Osteocyte (in vitro differentiated cells): Measurements from ENCODE around the gene SYNDIG1. TPM values are rescaled to one million over a fixed set of nuclear protein-coding genes. Genes with fewer than 3 reads are reported as not detected.

Experiments used
- DNase-seq: peaks from one replicate; pipeline ENCODE4 v3.0.0; 2021; ENCODE audit warnings: mixed read lengths; ENCODE audit not compliant: unreplicated experiment; ENCODE audit errors: extremely low spot score
- H3K27ac Mint-ChIP-seq: one replicate; pipeline ENCODE4 v1.8.0; 2021; ENCODE audit warnings: mild to moderate bottlenecking, mixed read lengths; ENCODE audit not compliant: unreplicated experiment
- H3K27me3 Mint-ChIP-seq: one replicate; pipeline ENCODE4 v1.8.0; 2021; ENCODE audit warnings: mixed read lengths; ENCODE audit not compliant: unreplicated experiment
- H3K36me3 Mint-ChIP-seq: one replicate; pipeline ENCODE4 v1.8.0; 2021; ENCODE audit warnings: mixed read lengths; ENCODE audit not compliant: unreplicated experiment
- H3K4me1 Mint-ChIP-seq: one replicate; pipeline ENCODE4 v1.8.0; 2021; ENCODE audit warnings: mixed read lengths; ENCODE audit not compliant: unreplicated experiment
- H3K4me3 Mint-ChIP-seq: one replicate; pipeline ENCODE4 v1.8.0; 2021; ENCODE audit warnings: mild to moderate bottlenecking, moderate library complexity, mixed read lengths; ENCODE audit not compliant: unreplicated experiment
- H3K9me3 Mint-ChIP-seq: one replicate; pipeline ENCODE4 v1.8.0; 2021; ENCODE audit warnings: mixed read lengths; ENCODE audit not compliant: unreplicated experiment
- CTCF ChIP-seq: fragments of 200-600 bp; sonication (generic); IDR thresholded peaks from 2 replicates; pipeline ENCODE4 v1.5.0; 2021; ENCODE audit warnings: antibody characterized with exemption, mild to moderate bottlenecking, moderate library complexity
- total RNA-seq: library from RNA; stranded (reverse); gene quantifications from 2 replicates; pipeline ENCODE4 v1.2.1, GENCODE V29; 2021

Gene SYNDIG1
- total RNA-seq, 1 donor from 2014 or later, result 0.40 TPM

- H3K4me1 Mint-ChIP-seq, result peaks cover 2% of the 10 kb centered on the region
- H3K4me3 Mint-ChIP-seq, result no peak overlapping the region
- no peaks in the 10 kb centered on the region for H3K36me3 Mint-ChIP-seq
- DNase-seq, result no peak
- H3K27me3 Mint-ChIP-seq, result no peaks in the 10 kb centered on the region
- no peak overlapping the region for H3K27ac Mint-ChIP-seq
- peaks cover 4% of the 10 kb centered on the region for H3K9me3 Mint-ChIP-seq
- TF ChIP-seq CTCF, result no peak
These were observed 178.3 kb downstream of the SYNDIG1 start for GRCh38 chr20:24647713-24648112.

GRCh38 chr20:24648481-24648880 is 179.1 kb downstream of the SYNDIG1 start:
- peaks cover 2% of the 10 kb centered on the region for H3K9me3 Mint-ChIP-seq
- no peaks in the 10 kb centered on the region for H3K36me3 Mint-ChIP-seq
- H3K4me1 Mint-ChIP-seq, result peaks cover 9% of the 10 kb centered on the region
- DNase-seq, result no peak
- no peak for TF ChIP-seq CTCF
- H3K4me3 Mint-ChIP-seq, result no peak overlapping the region
- no peaks in the 10 kb centered on the region for H3K27me3 Mint-ChIP-seq
- H3K27ac Mint-ChIP-seq, result no peak overlapping the region

DNA sequence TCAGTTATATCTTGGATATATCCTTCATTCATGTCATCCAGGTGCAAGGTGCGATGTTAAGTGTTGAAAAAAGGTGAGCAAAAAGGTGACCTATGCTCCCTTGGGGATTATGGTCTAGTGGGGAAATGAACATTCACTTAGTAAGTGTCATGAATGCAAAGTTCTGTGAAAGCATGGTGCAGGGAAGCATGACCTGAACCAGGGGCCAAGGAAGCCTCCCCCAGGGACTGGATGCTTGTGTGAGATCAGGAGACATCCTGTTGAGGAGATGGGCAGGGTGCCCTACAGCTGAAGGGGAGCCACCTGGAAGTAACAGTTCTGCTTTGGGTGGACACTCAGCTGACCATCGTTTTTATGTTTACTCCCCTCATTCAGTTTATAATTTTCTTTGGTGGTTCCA is 179.5 kb downstream of the SYNDIG1 start:
- no peak for TF ChIP-seq CTCF
- Mint-ChIP-seq H3K4me3 (no peak overlapping the region), H3K36me3 (no peaks in the 10 kb centered on the region), H3K9me3 (no peaks in the 10 kb centered on the region), H3K4me1 (peaks cover 9% of the 10 kb centered on the region), H3K27ac (no peak overlapping the region), H3K27me3 (no peaks in the 10 kb centered on the region)
- no peak for DNase-seq

- no peaks in the 10 kb centered on the region for H3K36me3 Mint-ChIP-seq
- H3K9me3 Mint-ChIP-seq, result no peaks in the 10 kb centered on the region
- no peaks in the 10 kb centered on the region for H3K27me3 Mint-ChIP-seq
- DNase-seq, result no peak
- no peak overlapping the region for H3K4me3 Mint-ChIP-seq
- peaks cover 9% of the 10 kb centered on the region for H3K4me1 Mint-ChIP-seq
- TF ChIP-seq CTCF, result no peak
- no peak overlapping the region for H3K27ac Mint-ChIP-seq
These were observed 180.5 kb downstream of the SYNDIG1 start for GRCh38 chr20:24649787-24650490.

DNA sequence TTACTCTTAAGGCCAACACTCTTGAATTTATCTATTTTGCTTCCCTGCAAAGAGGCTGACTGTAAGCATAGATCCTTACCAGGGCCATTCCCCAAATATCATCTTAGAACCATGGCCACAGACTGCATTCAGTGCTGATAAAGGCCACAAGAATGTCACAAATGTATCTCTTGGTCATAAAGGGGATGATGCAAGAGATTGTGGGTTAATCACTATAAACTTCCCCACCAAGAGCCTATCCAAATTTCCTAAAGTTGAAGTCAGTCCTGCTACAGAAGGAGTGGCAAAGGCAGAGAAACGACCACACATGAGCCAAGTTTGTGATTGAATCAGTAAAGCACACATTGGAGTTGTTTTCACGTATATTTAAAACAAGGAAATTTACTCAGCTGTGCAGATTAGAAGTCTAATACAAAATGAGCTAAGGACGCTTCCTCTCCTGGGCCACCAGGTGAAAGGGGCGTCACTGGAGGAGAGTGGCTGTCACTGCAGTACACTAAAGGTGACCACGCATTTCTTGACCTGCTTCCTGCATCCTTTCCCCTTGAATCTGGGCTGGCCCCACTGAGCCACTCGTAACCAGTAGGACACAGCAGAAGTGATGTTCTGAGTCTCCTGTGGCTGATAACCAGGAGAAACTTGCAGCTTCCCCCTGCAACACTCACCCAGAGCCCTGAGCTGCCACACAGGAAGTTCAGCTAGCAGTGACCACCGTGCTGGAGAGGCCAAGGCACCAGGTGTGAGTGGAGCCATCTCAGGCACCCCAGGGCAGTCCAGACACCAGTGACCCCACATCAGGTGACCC is 181.9 kb downstream of the SYNDIG1 start:
- H3K27ac Mint-ChIP-seq, result no peak overlapping the region
- no peak for DNase-seq
- TF ChIP-seq CTCF, result no peak

More for the DNA sequence above, 181.9 kb downstream of the SYNDIG1 start:
- H3K4me3 Mint-ChIP-seq, result no peak overlapping the region
- H3K36me3 Mint-ChIP-seq, result no peaks in the 10 kb centered on the region
- H3K27me3 Mint-ChIP-seq, result no peaks in the 10 kb centered on the region
- H3K9me3 Mint-ChIP-seq, result no peaks in the 10 kb centered on the region
- H3K4me1 Mint-ChIP-seq, result peaks cover 9% of the 10 kb centered on the region
